Embryonic facial prominence (tissue), 1 donor: Measurements from ENCODE around the gene ATP12A.
A peak's percentile ranks its signal among the peaks of the same experiment; 100 is the strongest.

Experiments
- DNase-seq: peaks from one replicate; pipeline ENCODE4 v3.0.0-alpha.2; 2016; ENCODE audit errors: extremely low spot score

ATP12A gene

GRCh38 chr13:24663089-24663395, 17.2 kb upstream of the ATP12A start:
- DNase-seq, result no peak

DNA sequence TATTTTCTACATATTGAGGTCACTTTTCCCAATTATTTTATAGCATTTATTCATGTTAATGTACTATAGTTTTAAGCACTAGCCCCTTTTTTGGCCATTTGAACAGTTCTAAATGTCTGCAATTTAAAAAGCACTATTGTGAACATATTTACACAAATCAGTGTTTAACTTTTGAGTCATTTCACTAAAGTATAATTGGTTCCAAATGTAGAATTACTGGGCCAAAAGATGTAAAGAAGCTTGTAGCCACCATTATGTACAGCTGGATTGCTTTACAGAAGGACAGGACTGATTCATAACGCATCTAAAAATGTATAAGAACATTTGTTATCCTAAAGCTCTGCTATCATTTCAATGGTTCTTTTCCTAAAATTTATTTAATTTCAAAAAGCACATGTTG, 16.6 kb upstream of the ATP12A start:
- DNase-seq, result no peak

GRCh38 chr13:24664726-24665409, 15.3 kb upstream of the ATP12A start:
- DNase-seq, result no peak

GRCh38 chr13:24668511-24668910, 11.7 kb upstream of the ATP12A start:
- DNase-seq, result no peak

DNA sequence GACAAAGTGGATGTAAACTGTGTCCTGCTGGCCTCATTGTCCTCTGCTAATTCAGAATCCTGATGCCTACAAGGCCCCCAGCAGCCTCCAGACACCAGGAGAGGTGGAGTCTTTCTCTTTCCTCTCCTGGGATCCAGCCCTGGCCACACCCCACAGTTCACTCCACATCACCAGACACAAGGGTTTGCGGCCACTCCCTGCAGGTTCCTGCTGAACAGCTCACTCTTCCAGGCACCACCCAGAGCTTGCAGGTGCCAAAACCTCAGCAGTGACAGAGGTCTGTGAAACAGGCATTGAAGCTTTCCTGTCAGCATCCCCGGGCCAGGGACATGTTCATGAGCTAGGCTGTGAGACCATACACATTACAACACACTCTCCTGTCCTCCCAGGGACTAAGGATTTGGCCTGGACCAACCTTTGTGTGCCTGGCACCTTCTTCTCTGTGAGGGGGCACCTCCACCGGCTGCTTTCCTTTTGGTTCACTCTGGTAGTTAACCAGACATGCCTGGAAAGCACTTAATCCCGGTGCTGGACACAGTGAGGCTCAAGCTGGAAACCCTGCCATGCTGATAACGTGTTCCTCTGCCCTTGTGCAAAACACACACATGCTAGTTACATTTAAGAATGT, 11.1 kb upstream of the ATP12A start:
- DNase-seq, result no peak

- no peak for DNase-seq
These were observed 10.0 kb upstream of the ATP12A start for GRCh38 chr13:24670174-24670573.

DNA sequence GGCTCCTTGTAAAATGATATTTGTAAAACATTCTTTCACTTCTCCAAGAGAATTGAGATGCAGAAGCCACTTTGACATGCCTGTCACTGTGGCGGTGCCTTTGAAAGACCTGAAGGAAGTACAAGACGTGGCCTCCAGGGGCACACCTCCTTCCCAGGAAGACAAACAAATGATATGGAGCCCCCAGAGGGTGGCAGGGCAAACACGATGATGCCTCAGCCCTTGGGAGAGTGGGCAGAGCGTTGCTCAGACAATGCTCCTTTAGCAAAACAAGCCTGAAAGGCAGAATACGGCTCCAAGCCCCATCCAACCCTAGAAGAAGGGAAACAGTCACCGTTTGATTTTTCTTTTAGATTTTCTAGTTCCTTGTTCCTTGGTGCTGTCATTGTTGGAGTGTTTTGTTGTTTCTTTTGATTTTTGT, 9.2 kb upstream of the ATP12A start:
- no peak for DNase-seq

DNA sequence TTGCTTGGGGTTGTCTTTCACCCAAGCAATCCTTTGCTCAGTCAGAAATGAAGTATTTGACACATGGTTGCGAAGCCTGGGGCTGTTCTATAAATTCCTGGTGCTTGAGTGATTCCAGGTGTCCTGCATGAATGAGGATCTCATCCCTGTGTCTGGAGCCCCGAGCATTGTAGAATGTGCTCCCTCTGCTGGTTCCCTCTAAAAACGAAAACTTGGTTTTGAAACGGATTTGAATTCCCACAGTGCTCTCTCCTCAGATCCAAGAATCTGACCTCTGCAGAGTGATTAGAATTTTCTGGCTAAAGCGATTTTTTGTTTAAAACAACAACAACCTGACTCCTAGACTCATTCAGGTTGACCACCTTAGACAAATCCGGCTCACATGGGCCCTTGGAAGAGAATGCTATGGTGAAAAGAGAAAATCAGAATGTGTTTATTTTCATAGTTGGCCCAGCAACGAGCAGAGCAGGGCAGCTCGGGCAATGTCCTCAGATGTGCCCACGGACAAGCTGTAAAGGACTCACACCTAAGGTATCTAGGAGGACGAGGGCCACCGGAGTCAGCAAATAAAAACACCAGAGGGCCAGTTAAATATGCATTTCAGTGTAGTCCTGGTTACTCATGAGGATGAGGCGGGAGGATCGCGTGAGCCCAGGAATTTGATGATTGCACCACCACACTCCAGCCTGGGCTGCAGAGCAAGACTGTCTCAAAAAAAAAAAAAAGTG, 8.7 kb upstream of the ATP12A start:
- peak; percentile 70 for DNase-seq

- DNase-seq, result no peak
These were observed 7.8 kb upstream of the ATP12A start for GRCh38 chr13:24672141-24673132.

DNA sequence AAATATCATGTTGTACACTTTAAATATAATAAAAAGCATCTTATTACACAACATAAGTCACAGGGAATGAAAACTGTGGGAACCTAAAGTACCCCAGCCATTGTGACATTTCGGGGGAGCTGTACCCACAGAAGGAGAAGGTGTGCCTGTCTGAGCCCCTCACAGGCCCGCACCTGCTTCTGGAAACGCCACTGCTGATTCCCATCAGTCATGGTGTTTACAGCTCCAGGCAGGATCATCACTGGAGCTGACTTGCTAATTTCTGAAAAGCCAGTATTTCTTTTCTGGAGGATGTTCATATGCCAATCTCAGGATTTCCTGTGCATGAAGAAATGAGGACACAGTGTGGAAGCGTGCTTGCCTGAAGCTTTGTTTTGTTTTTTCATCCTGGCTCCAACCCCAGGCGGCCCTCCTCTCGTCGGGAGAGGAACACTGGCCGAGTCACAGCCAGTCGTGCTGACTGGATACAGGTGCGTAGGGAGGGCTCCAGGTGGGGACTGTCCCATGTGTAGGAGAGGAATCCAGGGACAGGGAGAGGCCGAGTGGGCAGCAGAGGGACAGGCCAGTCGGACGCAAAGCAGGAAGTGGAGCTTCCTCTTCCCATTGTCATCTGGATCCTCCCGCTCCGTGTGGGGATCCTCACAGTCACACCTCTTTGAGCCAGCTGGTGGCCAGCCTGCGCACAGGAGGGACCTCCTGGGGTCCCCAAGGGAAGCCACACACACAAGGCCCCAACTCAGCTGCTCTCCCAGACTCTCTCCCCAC, 4.2 kb upstream of the ATP12A start:
- DNase-seq, result no peak

DNA sequence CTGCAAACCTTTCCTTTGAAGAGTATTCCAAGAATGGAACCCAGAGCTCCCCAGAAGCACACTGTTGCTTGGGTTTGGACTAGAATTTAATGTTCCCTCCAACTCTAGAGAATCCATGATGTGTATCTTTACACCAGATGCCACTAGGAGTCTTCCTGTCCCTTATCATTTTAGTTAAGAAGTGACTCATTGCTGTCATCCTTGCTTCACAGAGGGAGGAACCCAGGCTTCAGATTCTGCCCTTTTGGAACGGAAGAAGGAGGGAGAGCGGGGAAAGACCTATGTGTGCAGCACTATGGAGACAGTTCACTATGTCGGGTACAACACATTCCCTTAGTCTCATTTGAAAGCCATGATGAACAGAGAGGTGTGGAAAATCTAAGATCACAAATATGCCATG, 2.1 kb upstream of the ATP12A start:
- no peak for DNase-seq

DNA sequence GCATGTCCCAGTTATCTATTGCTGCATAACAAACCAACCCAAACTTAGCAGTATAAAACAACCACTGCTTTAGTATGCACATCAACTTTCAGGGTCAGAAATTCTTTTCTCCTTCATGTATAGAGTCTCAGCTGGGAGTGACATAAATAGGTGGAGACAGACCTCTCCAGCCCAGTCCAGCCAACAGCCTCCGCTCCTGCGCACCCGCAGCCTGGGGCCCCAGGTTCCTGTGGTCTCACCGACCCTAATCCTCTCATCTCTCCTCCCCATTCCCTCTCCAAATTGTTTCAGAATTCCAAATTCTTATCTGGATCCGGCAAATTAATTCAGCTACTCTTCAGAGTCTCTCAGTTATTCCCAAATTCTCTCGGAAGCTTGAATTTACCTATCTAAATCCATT, 522 bp upstream of the ATP12A start:
- DNase-seq, result no peak

DNA sequence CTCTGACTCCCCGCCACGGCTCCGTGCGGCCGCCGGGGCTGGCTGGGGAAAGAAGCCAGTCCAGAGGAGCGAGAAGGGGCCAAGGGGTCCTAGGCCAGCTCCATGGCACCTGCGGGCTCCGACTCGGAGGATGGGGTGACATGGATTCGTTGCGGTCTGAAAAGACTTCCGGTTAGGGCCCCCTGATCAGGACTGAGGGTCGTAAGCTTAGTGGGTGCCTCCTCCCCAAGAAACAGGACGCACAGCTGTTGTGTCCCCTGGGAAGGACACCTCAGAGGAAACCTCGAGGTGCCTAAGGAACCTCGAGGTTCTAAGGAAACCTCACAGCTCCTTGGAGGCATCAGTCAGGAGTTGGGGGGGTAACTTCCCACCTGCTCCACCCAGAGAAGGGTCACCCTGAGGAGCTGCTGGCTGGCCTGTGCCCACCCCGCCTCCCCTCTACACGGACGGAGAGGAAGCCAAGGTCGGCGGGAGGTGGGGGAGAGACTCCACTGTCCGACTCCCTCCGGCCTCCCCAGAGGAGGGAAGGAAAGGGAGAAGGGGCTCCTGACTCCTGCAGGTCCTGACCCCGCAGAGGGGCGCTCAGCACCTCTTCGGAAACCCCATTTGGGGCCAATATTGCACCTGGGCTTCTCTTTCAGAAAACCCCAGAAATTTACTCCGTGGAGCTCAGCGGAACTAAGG, 855 bp downstream of the ATP12A start:
- DNase-seq, result no peak

DNA sequence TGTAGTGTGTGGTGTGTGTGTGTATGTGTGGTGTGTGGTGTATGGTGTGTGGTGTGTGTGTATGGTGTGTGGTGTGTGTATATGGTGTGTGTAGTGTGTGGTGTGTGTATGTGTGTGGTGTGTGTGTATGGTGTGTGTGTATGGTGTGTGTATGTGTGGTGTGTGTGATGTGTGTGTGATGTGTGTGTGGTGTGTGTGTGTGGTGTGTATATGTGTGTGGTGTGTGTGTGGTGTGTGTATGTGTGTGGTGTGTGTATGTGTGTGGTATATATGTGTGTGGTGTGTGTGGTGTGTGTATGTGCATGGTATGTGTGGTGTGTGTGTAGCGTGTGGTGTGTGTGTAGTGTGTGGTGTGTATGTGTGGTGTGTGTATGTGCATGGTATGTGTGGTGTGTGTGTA, 1.7 kb downstream of the ATP12A start:
- DNase-seq, result no peak

DNA sequence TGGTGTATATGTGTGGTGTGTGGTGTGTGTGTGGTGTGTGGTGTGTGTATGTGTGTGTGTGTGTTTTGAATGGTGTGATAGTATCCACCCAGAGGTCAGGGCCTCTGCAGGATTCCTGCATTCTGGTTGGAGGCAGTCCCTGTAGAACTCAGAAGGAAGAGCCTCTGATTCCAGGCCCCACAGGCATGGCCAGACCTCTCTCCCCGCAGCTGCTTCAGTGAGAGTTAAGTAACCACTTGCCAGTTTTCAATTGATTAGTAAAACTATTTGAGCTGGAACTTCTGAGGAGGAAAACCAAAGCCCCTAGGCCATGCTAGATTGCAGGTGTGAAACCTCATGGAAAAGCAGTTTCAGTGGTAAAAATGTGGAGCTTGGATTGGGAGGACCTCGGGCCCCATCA, 2.1 kb downstream of the ATP12A start:
- no peak for DNase-seq

- no peak for DNase-seq
These were observed 3.1 kb downstream of the ATP12A start for GRCh38 chr13:24683351-24683750.

GRCh38 chr13:24683838-24684599, 3.8 kb downstream of the ATP12A start:
- no peak for DNase-seq

GRCh38 chr13:24684600-24684998, 4.4 kb downstream of the ATP12A start:
- DNase-seq, result no peak

DNA sequence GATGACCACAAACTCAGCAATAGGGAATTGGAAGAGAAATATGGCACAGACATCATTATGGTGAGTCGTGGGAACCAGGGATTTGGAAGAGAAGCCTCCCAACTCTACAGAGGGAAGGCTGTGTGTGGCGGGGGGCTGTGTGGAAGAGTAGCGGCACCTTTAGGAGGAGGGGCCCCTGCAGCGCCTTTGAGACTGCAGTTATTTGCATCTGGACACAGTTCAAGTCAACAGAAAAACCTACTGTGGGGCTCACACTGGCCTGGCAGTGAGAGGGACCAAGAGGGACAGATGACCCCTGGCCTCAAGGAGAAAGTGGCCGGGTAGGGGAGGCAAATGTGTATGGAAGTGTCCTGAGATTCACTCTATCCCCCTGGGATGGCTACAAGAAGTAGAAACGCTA, 5.1 kb downstream of the ATP12A start:
- no peak for DNase-seq

DNA sequence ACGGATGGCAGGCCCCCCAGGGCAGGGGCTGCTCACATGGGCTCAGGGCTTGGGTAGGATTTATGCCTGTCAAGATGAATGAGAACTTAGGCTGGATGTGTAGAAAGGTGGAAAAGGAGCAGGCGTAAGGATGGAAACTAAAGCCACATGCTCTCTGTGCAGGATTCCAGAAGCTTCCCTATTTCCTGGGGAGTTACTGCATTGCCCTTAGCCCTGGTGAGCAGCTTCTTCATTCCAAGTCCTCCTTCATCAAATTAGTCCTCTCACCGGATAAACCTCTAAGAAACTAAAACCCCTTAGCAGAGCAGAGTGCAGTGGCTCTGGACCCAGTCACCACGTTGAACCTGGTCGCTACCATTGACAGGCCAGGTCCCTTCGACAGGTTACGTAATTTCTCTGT, 7.4 kb downstream of the ATP12A start:
- no peak for DNase-seq
